Measurements from ENCODE around the gene THEM5.
A peak's percentile ranks its signal among the peaks of the same experiment; 100 is the strongest.

The THEM5 gene

GRCh38 chr1:151825204-151825603, 28.3 kb downstream of the THEM5 start:
- Histone ChIP-seq H3K9ac (ENCODE audit: low read depth in 1 of 2, low read length in 2 of 2) (no peak overlapping the region), H3K9me3 (ENCODE audit: control insufficient read depth in 1 of 2, low read length in 2 of 2) (no peaks in the 10 kb centered on the region), H3K27ac (ENCODE audit: low read depth, low read length) (no peak overlapping the region), H3K4me1 (ENCODE audit: control insufficient read depth in 1 of 2, insufficient read depth in 2 of 2, low read length in 2 of 2) (peaks cover 14 to 20% of the 10 kb centered on the region in 2 donors), H3K27me3 (ENCODE audit: control insufficient read depth in 1 of 2, insufficient read depth in 2 of 2, low read length in 2 of 2) (no peaks in the 10 kb centered on the region), H3K36me3 (ENCODE audit: control insufficient read depth in 1 of 2, insufficient read depth in 2 of 2, low read length in 2 of 2) (peaks cover 0 to 8% of the 10 kb centered on the region in 2 donors), H3K4me3 (ENCODE audit: low read depth in 1 of 2, low read length in 2 of 2) (peak overlapping the region in 1 of 2 donors; percentile 40)

- H3K36me3 ChIP-seq (ENCODE audit: control insufficient read depth in 1 of 2, insufficient read depth in 2 of 2, low read length in 2 of 2), result peaks cover 0 to 6% of the 10 kb centered on the region in 2 donors
- H3K27ac ChIP-seq (ENCODE audit: low read depth, low read length), result no peak overlapping the region
- no peak overlapping the region for H3K4me3 ChIP-seq (ENCODE audit: low read depth in 1 of 2, low read length in 2 of 2)
- H3K4me1 ChIP-seq (ENCODE audit: control insufficient read depth in 1 of 2, insufficient read depth in 2 of 2, low read length in 2 of 2), result peaks cover 3 to 6% of the 10 kb centered on the region in 2 donors
- no peaks in the 10 kb centered on the region for H3K27me3 ChIP-seq (ENCODE audit: control insufficient read depth in 1 of 2, insufficient read depth in 2 of 2, low read length in 2 of 2)
- H3K9me3 ChIP-seq (ENCODE audit: control insufficient read depth in 1 of 2, low read length in 2 of 2), result no peaks in the 10 kb centered on the region
- peak overlapping the region in 1 of 2 donors; percentile 25 for H3K9ac ChIP-seq (ENCODE audit: low read depth in 1 of 2, low read length in 2 of 2)
These were observed 30.3 kb downstream of the THEM5 start for GRCh38 chr1:151823175-151823574.

GRCh38 chr1:151822404-151822803, 31.1 kb downstream of the THEM5 start:
- Histone ChIP-seq H3K4me1 (ENCODE audit: control insufficient read depth in 1 of 2, insufficient read depth in 2 of 2, low read length in 2 of 2) (peaks cover 3 to 4% of the 10 kb centered on the region in 2 donors), H3K9ac (ENCODE audit: low read depth in 1 of 2, low read length in 2 of 2) (no peak overlapping the region)

GRCh38 chr1:151820940-151821339, 32.6 kb downstream of the THEM5 start:
- Histone ChIP-seq H3K9ac (ENCODE audit: low read depth in 1 of 2, low read length in 2 of 2) (no peak overlapping the region), H3K4me3 (ENCODE audit: low read depth in 1 of 2, low read length in 2 of 2) (no peak overlapping the region), H3K36me3 (ENCODE audit: control insufficient read depth in 1 of 2, insufficient read depth in 2 of 2, low read length in 2 of 2) (peaks cover 0 to 20% of the 10 kb centered on the region in 2 donors), H3K4me1 (ENCODE audit: control insufficient read depth in 1 of 2, insufficient read depth in 2 of 2, low read length in 2 of 2) (peaks cover 3 to 4% of the 10 kb centered on the region in 2 donors), H3K9me3 (ENCODE audit: control insufficient read depth in 1 of 2, low read length in 2 of 2) (no peaks in the 10 kb centered on the region), H3K27me3 (ENCODE audit: control insufficient read depth in 1 of 2, insufficient read depth in 2 of 2, low read length in 2 of 2) (no peaks in the 10 kb centered on the region), H3K27ac (ENCODE audit: low read depth, low read length) (no peak overlapping the region)

More at GRCh38 chr1:151822404-151822803, 31.1 kb downstream of the THEM5 start:
- H3K9me3 ChIP-seq (ENCODE audit: control insufficient read depth in 1 of 2, low read length in 2 of 2), result no peaks in the 10 kb centered on the region
- H3K27me3 ChIP-seq (ENCODE audit: control insufficient read depth in 1 of 2, insufficient read depth in 2 of 2, low read length in 2 of 2), result no peaks in the 10 kb centered on the region
- H3K4me3 ChIP-seq (ENCODE audit: low read depth in 1 of 2, low read length in 2 of 2), result no peak overlapping the region
- H3K27ac ChIP-seq (ENCODE audit: low read depth, low read length), result no peak overlapping the region
- peaks cover 0 to 6% of the 10 kb centered on the region in 2 donors for H3K36me3 ChIP-seq (ENCODE audit: control insufficient read depth in 1 of 2, insufficient read depth in 2 of 2, low read length in 2 of 2)

GRCh38 chr1:151819976-151820623, 33.4 kb downstream of the THEM5 start:
- H3K36me3 ChIP-seq (ENCODE audit: control insufficient read depth in 1 of 2, insufficient read depth in 2 of 2, low read length in 2 of 2), result peaks cover 0 to 25% of the 10 kb centered on the region in 2 donors
- no peak overlapping the region for H3K4me3 ChIP-seq (ENCODE audit: low read depth in 1 of 2, low read length in 2 of 2)
- H3K27me3 ChIP-seq (ENCODE audit: control insufficient read depth in 1 of 2, insufficient read depth in 2 of 2, low read length in 2 of 2), result no peaks in the 10 kb centered on the region
- H3K4me1 ChIP-seq (ENCODE audit: control insufficient read depth in 1 of 2, insufficient read depth in 2 of 2, low read length in 2 of 2), result peaks cover 4 to 6% of the 10 kb centered on the region in 2 donors
- H3K9me3 ChIP-seq (ENCODE audit: control insufficient read depth in 1 of 2, low read length in 2 of 2), result no peaks in the 10 kb centered on the region
- no peak overlapping the region for H3K27ac ChIP-seq (ENCODE audit: low read depth, low read length)
- no peak overlapping the region for H3K9ac ChIP-seq (ENCODE audit: low read depth in 1 of 2, low read length in 2 of 2)

- Histone ChIP-seq H3K27ac (ENCODE audit: low read depth, low read length) (no peak overlapping the region), H3K9me3 (ENCODE audit: control insufficient read depth in 1 of 2, low read length in 2 of 2) (no peaks in the 10 kb centered on the region), H3K27me3 (ENCODE audit: control insufficient read depth in 1 of 2, insufficient read depth in 2 of 2, low read length in 2 of 2) (no peaks in the 10 kb centered on the region), H3K9ac (ENCODE audit: low read depth in 1 of 2, low read length in 2 of 2) (no peak overlapping the region), H3K36me3 (ENCODE audit: control insufficient read depth in 1 of 2, insufficient read depth in 2 of 2, low read length in 2 of 2) (peaks cover 0 to 31% of the 10 kb centered on the region in 2 donors), H3K4me1 (ENCODE audit: control insufficient read depth in 1 of 2, insufficient read depth in 2 of 2, low read length in 2 of 2) (peaks cover 4 to 6% of the 10 kb centered on the region in 2 donors), H3K4me3 (ENCODE audit: low read depth in 1 of 2, low read length in 2 of 2) (no peak overlapping the region)
These were observed 34.2 kb downstream of the THEM5 start for GRCh38 chr1:151819227-151819835.

GRCh38 chr1:151817353-151817730, 36.2 kb downstream of the THEM5 start:
- no peaks in the 10 kb centered on the region for H3K27me3 ChIP-seq (ENCODE audit: control insufficient read depth in 1 of 2, insufficient read depth in 2 of 2, low read length in 2 of 2)
- no peaks in the 10 kb centered on the region for H3K9me3 ChIP-seq (ENCODE audit: control insufficient read depth in 1 of 2, low read length in 2 of 2)
- H3K36me3 ChIP-seq (ENCODE audit: control insufficient read depth in 1 of 2, insufficient read depth in 2 of 2, low read length in 2 of 2), result peaks cover 0 to 40% of the 10 kb centered on the region in 2 donors
- H3K27ac ChIP-seq (ENCODE audit: low read depth, low read length), result no peak overlapping the region
- no peak overlapping the region for H3K9ac ChIP-seq (ENCODE audit: low read depth in 1 of 2, low read length in 2 of 2)
- H3K4me1 ChIP-seq (ENCODE audit: control insufficient read depth in 1 of 2, insufficient read depth in 2 of 2, low read length in 2 of 2), result peaks cover 4 to 6% of the 10 kb centered on the region in 2 donors
- H3K4me3 ChIP-seq (ENCODE audit: low read depth in 1 of 2, low read length in 2 of 2), result no peak overlapping the region

- H3K36me3 ChIP-seq (ENCODE audit: control insufficient read depth in 1 of 2, insufficient read depth in 2 of 2, low read length in 2 of 2), result peaks cover 4 to 41% of the 10 kb centered on the region in 2 donors
- H3K9ac ChIP-seq (ENCODE audit: low read depth in 1 of 2, low read length in 2 of 2), result no peak overlapping the region
- peaks cover 4 to 6% of the 10 kb centered on the region in 2 donors for H3K4me1 ChIP-seq (ENCODE audit: control insufficient read depth in 1 of 2, insufficient read depth in 2 of 2, low read length in 2 of 2)
- H3K4me3 ChIP-seq (ENCODE audit: low read depth in 1 of 2, low read length in 2 of 2), result no peak overlapping the region
- no peaks in the 10 kb centered on the region for H3K27me3 ChIP-seq (ENCODE audit: control insufficient read depth in 1 of 2, insufficient read depth in 2 of 2, low read length in 2 of 2)
- no peaks in the 10 kb centered on the region for H3K9me3 ChIP-seq (ENCODE audit: control insufficient read depth in 1 of 2, low read length in 2 of 2)
- H3K27ac ChIP-seq (ENCODE audit: low read depth, low read length), result no peak overlapping the region
These were observed 36.8 kb downstream of the THEM5 start for GRCh38 chr1:151816548-151817352.

- no peak overlapping the region for H3K27ac ChIP-seq (ENCODE audit: low read depth, low read length)
- peaks cover 4 to 48% of the 10 kb centered on the region in 2 donors for H3K36me3 ChIP-seq (ENCODE audit: control insufficient read depth in 1 of 2, insufficient read depth in 2 of 2, low read length in 2 of 2)
- no peak overlapping the region for H3K4me3 ChIP-seq (ENCODE audit: low read depth in 1 of 2, low read length in 2 of 2)
- H3K9ac ChIP-seq (ENCODE audit: low read depth in 1 of 2, low read length in 2 of 2), result no peak overlapping the region
- H3K4me1 ChIP-seq (ENCODE audit: control insufficient read depth in 1 of 2, insufficient read depth in 2 of 2, low read length in 2 of 2), result peaks cover 0 to 6% of the 10 kb centered on the region in 2 donors
- H3K9me3 ChIP-seq (ENCODE audit: control insufficient read depth in 1 of 2, low read length in 2 of 2), result no peaks in the 10 kb centered on the region
- H3K27me3 ChIP-seq (ENCODE audit: control insufficient read depth in 1 of 2, insufficient read depth in 2 of 2, low read length in 2 of 2), result no peaks in the 10 kb centered on the region
These were observed 37.7 kb downstream of the THEM5 start for GRCh38 chr1:151815716-151816327.

Data from duodenal mucosa (tissue), 2 donors.